OCI-LY1 (cell line): ENCODE data around the gene SPAM1.

Source experiments
- EZH2 ChIP-seq: fragments of 200-600 bp; sonication (generic), shearing (Covaris generic); IDR thresholded peaks from 2 replicates; pipeline ENCODE4 v1.8.0; 2017; ENCODE audit warnings: borderline replicate concordance, mixed run types, mild to moderate bottlenecking, antibody characterized with exemption, low read length, moderate library complexity, mixed read lengths
- TF ChIP-seq, protein P1 (sequence below): fragments of 200-600 bp; sonication (generic), shearing (Covaris generic); IDR thresholded peaks from 2 replicates; pipeline ENCODE4 v1.5.1; 2017; ENCODE audit warnings: mild to moderate bottlenecking, antibody characterized with exemption, low read length, moderate library complexity, mixed read lengths

DNA sequence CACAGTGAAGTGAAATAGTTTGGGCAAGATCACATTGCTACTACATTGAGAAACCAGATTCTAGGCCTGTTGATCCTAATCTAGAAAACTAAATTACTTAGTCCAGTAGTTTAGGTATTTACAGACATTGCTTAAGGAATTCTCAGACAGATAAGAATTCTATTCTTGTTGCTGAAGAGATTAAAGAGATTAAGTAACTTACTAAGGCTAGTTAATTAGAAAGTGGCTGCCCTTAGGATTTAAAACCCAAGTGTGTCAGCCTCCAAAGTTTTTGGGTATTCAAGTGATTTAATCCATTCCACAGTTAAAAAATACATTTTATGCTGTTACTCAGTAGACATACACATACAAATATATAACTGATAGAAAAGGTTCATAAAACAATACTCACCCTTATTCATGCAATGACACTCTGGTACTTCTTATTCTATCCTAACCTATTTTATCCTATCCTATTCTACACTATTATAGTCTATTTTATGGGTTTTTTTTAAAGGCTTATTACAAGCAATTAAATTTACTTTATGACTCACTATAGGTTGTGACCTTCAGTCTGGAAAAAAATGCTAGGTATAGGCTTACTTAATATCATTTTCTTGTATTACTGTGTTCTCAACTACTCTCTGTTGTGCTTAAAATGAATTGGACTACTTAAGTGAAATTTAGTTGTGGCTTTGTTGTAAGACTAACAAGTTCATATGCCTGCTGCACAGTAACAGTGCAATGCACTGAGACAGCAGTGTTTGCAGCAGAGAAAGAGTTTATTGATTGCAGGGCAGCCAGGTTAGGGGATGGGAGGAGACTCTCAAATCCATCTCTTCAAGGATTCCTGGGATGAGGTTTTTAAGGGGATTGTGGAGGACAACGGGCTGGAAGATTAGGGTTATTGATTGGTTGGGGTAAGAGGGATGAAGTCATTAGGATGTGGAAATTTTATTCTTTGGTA, 10.7 kb downstream of the SPAM1 start:
- TF ChIP-seq, protein P1, sequence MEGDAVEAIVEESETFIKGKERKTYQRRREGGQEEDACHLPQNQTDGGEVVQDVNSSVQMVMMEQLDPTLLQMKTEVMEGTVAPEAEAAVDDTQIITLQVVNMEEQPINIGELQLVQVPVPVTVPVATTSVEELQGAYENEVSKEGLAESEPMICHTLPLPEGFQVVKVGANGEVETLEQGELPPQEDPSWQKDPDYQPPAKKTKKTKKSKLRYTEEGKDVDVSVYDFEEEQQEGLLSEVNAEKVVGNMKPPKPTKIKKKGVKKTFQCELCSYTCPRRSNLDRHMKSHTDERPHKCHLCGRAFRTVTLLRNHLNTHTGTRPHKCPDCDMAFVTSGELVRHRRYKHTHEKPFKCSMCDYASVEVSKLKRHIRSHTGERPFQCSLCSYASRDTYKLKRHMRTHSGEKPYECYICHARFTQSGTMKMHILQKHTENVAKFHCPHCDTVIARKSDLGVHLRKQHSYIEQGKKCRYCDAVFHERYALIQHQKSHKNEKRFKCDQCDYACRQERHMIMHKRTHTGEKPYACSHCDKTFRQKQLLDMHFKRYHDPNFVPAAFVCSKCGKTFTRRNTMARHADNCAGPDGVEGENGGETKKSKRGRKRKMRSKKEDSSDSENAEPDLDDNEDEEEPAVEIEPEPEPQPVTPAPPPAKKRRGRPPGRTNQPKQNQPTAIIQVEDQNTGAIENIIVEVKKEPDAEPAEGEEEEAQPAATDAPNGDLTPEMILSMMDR, result no peak
- no peak for TF ChIP-seq EZH2
